ENCODE measurements around the gene C1orf141. TPM values are rescaled to one million over a fixed set of nuclear protein-coding genes. Genes with fewer than 3 reads are reported as not detected.

C1orf141 gene
- total and polyA plus RNA-seq, 9 of the 15 experiments (the other 6 are each of a cell fraction or from before 2014, with no cell fraction given) = not detected

- TF ChIP-seq ADNP (tag; IDR thresholded peaks at IDR 0.05) (no peak), HES1 (IDR thresholded peaks at IDR 0.05; ENCODE audit: low read depth) (no peak), CBX1 (IDR thresholded peaks at IDR 0.05; ENCODE audit: low read depth) (0 out of 2 replicates have a peak, but pooled peaks have one; percentile 47), POLR2G (IDR thresholded peaks at IDR 0.05; ENCODE audit: low read depth, low read length) (peak; percentile 96), ZNF584 (CRISPR knock-in tag; IDR thresholded peaks at IDR 0.05; ENCODE audit: low read depth) (no peak), MAFG (tag; conservative IDR thresholded peaks at IDR 0.05) (no peak), CCNT2 (IDR thresholded peaks at IDR 0.05; ENCODE audit: borderline replicate concordance, extremely low read depth, insufficient read length, low read depth, low read length) (peak; percentile 46), UBTF (IDR thresholded peaks at IDR 0.05; ENCODE audit: borderline replicate concordance in 1 of 2, low read depth in 2 of 2, low read length in 2 of 2) (peak in 1 of 2 experiments; percentile 59; a peak in 1 of 4 replicates), REST (IDR thresholded peaks at IDR 0.05; ENCODE audit: borderline replicate concordance) (no peak), REST (CRISPR knock-in tag; IDR thresholded peaks at IDR 0.05; ENCODE audit: low read depth) (peak; percentile 54; the same call in 1 of the 2 replicates), ILF3 (IDR thresholded peaks at IDR 0.05; ENCODE audit: borderline replicate concordance) (peak; percentile 54; the same call in 1 of the 2 replicates), HOXB6 (CRISPR knock-in tag; IDR thresholded peaks at IDR 0.05; ENCODE audit: borderline replicate concordance) (no peak), ZNF766 (CRISPR knock-in tag; conservative IDR thresholded peaks at IDR 0.05) (peak; percentile 68; the same call in 1 of the 2 replicates), FIP1L1 (IDR thresholded peaks at IDR 0.05; ENCODE audit: low read depth, low read length, poor library complexity, severe bottlenecking) (peak; percentile 58)
Observed at GRCh38 chr1:67053785-67054772, 80.7 kb downstream of the C1orf141 start, which contains the start of gene SLC35D1 (continued).
